ENCODE data around the gene DRD4.
A peak's percentile ranks its signal among the peaks of the same experiment; 100 is the strongest.

Gene DRD4

DNA sequence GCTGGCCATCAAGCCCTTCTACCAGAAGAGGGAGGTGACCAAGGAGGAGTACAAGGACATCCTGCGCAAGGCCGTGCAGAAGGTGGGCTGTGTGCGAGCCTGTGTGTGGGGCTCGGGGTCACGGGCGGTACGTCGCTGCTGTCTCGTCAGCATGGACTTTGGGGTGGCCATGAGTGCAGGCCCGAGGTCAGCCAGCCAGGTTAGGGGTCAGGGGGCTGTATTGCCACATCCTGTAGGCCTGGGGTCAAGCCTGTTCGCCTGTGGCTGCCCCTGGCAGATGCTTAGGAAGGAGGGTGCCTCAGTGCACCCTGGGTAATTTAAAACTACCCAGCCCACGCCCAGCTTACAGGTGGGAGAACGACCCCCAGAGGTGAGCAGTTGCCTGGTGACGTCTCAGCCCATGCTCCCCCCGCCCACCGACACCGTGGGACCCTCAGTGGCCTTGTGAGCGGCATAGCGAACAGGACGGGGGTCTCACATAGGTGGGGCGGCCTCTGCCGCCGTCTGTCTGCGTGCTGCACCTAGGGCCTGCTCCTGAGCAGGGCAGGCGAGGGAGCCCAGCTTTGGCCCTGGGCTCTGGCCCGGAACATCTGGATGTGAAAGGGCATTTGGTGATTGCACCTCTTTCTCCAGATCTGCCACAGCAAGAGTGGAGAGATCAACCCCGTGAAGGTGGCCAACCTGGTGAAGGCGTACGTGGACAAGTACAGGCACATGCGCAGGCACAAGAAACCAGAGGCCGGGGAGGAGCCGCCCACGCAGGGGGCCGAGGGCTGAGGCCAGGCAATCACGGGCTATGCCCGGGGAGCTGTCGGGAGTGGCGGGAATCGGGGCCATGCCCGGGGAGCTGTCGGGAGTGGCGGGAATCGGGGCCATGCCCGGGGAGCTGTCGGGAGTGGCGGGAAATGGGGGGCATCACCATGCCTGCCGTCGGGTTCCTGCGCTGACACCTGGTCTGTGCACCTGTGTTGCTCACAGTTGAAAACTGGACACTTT lies 25.8 kb upstream of the DRD4 start:
- no peak for DNase-seq

DNA sequence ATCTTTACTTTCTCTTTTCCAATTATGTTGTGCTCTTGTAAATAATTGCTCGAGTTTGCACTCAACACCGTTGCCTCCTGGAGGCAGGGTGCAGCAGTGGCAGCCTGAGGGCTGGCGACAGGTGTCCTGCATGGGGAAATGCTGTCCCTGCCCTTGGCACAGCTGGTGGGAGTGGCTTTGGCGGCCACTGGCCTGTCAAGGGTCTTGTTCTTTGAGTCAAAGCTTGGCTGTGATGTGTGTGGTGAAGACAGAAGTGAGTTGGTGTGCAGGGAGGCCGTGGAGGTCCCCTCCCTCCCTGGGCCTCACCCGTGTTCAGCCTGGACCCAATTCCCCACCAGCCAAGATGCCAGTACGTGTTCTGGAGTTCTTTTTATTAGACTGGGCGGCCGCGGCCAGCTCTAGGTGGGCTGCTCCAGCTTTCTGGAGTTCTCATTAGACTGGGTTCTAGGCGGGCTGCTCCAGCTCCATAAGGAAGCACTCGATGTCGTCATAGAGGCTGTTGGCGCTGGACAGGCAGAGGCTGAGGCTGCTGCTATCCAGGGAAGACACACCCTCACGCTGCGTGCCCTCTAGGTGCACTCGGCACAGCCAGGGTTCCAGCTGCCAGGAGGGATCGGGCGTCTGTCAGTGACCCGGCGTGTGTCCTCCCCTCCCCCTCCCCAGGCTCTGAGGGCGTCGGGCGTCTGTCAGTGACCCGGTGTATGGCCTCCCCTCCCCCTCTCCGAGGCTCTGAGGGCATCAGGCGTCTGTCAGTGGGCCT lies 24.7 kb upstream of the DRD4 start:
- no peak for DNase-seq

DNA sequence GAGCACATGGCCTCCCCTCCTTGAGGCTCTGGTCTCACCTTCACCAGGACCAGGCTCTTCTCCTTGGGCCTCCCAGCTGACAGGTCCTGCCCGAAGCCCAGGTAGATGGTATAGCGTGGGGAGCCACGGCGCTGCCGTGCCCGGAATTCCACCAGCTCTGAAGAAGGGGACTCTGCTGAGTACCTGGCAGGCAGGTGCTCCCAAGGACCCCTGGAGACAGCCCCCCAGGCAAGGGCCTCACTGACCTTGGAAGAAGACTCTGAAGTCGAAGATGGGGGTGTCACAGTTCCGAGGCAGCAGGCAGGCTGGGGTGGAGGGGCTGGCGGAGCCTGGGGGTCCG lies 24.1 kb upstream of the DRD4 start:
- DNase-seq: no peak

DNA sequence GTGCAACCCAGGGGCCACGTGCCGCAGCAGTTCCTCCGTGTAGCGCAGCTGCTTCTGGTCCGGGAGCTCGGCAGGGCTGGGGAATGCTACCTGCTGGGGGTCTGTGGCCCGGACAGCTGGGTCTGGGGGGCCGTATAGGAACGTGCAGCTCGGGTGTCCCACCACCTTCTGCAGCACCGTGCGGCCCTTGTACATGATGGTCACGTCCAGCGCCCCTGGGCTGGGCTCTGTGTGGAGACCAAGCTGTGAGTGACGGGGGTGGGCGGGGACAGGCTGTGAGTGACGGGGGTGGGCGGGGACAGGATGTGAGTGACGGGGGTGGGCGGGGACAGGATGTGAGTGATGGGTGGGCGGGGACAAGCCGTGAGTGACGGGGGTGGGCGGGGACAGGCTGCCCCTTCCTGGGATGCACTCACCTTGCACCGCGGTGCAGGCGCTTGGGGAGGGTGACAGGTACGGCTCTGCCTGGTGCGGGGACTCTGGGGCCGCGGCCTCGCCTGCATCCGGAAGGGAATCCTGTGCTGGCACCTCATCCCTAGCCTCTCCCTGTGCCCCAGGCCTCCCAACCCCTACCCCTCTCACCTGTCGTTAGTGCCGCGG lies 23.6 kb upstream of the DRD4 start:
- peak; percentile 52 for DNase-seq

DNA sequence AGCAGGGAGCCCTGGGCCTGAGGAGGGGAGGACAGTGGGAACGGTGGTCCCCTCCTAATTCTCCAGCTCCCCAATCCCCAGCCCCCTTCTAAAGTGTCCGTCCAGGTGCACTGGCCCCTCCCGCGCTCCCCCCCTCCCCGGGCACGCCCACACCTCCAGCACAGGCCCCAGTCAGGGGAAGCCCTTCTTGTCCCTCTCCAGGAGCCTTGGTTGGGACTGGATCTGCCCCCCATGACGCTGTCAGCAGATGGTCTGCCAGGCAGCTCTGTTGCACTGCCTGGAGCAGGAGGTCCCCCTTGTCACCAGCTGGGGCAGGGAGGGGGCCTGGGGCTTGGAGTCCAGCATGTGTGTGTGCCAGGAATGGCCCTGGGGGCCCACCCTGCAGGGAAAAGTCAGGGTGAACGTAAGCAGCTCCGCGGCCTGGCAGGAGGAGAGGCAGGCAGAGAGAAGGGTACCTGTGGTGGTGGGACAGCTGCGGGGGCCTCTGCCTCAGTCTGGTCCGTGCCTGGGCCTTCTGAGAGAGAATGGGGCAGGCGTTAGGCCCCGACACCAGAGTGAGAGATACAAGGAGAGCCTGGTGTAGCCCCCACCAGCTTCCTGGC lies 22.9 kb upstream of the DRD4 start:
- no peak for DNase-seq

DNA sequence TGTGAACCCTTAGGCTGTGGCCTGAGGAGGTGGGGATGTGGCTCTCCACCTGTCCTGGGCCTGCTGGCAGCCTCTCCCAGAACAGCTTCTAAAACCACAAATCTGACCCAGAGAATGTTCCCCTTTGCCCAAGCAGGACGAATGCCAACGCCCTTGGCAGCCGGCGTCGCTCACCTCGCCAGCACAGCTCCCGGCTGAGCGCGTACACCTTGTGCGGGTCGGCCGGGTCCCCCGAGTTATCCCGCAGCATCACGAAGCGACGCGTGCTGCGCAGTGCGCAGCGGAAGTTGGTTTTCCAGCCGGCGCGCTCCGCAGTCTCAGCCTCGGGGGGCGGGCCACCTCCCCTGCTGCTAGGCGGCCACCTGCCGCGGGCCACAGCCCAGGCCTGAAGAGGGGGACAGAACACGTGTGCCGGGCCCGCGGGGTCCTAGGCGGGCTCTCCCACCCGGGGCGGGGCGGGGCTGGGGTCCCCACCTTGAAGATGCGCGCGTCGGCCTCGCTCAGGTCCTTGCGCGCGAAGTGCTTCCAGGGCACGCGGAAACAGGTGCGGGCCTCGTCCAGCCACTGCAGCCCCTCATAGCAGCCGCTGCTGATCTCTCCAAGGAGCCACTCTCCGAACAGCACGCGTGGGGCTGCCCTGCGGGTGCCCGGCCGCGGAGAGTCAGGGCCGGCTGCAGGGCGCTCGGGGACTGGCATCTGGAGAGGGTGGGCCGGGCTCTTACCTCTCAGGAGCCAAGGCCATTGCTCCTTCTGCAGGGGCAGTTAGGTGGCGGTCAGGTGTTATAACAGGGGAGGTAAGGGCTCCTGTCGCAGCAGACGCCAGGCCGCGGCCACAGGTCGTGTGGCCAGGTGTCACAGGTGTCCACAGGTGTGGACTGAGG lies 22.2 kb upstream of the DRD4 start:
- no peak for DNase-seq

DNA sequence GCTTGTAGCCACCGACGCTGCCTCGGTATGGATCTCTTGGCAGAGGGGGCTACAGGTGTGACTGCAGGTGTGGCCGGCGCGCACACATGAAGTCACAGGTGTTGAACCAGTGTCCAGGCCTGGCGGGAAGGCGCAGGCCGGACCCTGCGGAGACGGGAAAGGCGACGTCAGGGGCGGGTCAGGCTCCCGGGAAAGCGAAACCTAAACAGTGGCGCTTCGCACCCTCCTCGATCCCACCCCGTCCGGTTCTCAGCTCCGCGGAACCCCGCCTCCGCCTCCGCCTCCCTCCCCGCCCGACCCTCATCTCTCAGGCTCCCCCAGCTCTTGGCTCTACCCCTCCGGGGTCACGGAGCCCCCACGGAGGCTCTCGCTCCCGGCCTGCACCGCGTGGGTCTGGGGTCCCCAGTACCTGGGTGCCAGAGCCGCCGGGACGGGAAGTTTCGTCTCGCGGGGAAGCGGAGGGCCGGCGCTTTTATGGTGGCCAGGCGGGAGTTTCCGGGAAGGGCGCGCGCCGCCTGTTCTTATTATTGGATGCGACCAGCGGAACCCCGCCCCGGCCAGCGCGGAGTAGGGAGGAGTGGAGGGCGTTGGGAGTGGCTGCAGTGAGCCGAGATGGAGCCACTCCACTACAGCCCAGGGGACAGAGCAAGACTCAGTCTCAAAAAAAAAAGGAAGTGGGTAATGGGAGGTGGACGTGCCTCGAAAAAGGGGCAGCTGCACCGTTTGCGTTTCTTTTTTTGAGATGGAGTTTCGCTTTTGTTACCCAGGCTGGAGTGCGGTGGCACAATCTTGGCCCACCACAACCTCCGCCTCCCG lies 21.4 kb upstream of the DRD4 start, which contains the start of gene IRF7:
Gene IRF7, minus strand, starts transcription at position 447 of the 816 bp plus-strand sequence. CDS start 586 bp downstream, outside the sequence.
- peak; percentile 83 for DNase-seq

DNA sequence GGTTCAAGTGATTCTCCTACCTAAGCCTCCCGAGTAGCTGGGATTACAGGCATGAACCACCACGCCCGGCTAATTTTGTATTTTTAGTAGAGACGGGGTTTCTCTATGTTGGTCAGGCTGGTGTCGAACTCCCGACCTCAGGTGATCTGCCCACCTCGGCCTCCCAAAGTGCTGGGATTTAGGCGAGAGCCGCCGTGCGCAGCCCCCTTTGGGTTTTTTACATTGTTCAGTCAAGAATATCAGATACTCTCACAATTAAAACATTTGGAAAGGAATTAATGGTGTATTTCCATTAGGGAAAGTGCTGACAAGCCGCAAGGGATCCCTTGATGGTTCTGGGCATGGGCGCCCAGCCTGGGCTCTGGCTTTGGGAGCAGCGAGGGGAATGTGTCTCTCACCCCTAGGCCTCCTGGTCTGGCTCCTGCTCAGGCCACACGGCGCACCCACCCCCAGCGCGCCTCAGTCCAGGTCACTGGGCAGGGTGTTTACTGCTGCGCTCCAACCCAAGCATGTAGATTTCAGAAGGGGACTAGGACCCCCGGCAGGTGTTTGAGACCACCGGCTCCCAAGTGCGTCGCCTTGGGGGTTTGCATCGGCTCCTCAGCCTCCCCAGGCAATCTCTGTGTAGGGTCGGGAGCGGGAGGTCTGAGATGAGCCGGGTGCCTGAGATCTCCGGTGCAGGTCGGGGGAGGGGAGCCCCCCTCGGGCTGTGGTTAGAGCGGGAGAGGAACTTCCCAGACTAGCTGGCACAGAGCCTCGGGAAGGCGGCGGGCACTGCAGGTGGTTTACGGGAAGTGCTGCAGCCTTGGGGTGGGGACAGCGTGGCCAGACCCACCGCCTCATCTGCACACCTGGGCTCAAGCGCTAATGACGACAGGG lies 20.5 kb upstream of the DRD4 start:
- no peak for DNase-seq

DNA sequence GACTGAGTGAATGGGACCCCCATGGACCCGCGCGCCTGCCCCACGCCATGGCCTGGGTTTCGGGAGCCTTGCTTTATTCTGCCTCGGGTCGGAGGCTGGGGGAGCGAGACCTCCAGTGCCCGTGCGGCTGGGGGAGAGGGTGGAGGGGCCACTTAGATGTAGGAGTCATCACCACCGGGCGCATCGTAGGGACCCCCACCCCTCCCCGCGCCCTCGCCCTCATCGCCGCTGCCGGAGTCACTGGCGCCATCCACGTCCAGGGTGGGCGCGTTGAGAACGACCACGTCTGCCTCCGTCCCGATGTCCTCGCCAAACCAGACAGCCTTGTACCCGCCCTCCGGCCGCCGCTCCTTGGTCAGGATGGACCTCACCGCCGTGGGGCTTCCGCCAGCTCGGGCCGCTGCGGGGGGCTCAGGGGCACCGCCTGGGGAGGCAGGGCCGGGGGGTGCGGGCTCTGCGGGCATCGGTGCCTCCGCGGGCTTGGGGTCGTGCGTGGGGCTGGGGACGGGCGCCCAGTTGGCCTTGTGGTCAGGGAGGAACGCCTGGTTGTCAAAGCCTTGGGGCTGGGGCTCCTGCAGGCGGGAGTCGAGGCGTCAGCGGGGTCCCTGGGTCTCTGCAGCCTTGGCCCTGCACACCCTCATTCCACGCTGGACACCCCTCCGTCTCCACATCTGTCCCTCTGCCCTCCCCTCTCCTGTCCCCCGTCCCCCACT lies 19.7 kb upstream of the DRD4 start:
- DNase-seq: no peak

DNA sequence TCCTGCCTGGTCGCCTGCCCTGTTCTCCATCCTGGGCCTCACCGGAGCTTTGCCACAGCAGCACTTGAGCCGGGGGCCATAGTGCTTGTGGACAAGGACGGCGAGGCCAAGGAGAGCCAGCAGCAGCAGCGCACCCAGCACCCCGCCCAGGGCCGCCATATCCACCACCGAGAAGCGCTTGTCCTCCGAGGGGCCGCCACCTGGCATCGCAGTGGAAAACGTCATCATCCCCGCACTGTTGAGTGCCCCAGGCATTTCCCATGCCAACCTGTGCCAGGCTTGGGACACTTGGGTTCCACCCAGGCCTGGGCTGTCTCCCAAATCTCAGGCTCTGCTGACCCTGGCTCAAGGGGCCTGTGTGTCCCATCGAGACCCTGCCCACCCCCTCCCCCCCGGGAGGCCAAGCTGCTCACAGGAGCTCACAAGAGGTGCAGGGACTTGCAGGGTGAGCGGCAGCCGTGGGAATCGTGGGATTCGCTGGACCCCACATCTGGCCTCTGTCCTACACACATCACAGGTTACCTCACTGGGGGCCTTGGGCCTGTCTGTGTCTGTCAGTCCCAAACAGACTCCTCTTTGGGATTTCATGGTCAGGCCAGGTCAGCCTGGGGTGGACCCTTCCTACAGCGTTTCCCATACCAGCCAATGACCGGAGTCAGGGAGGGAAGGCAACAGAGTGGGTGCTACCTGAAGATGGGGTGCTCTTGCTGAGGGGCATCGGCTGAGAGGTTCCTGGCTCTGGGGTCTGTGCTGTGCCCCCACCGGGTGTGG lies 19.0 kb upstream of the DRD4 start:
- no peak for DNase-seq

DNA sequence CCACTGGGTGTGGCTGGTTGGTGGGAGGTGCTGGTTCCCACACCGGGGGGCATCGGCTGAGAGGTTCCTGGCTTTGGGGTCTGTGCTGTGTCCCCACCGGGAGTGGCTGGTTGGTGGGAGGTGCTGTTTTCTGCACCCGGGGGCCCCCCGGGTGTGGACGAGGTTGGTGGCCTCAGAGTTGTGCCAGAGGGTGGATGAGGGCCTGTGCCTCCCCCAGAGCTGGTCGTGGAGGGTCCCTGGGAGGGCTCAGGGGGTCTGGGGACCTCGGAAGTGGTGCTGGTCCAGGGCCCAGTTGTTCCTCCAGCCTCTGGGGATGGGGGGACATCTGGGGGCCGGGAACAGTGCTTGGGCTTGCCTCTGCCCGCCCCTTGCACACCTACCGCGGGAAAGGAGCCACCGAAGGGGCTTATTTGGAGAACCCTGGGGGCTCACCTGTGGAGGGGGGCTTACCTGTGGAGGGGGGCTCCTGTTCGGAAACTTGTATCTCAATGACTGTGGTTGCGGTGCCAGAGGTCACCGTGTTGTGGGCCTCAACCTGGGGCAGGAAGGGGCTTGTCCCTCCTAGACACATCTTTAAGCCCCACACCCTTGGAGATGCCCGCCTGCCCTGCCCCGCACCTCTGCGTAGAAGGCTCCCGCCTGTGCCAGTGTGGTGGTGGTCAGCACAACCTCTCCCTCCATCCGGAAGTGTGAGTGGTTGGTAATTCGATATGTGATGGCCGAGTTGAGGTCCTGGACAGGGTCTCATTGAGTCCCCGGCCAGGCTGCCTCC lies 18.0 kb upstream of the DRD4 start:
- DNase-seq: no peak

DNA sequence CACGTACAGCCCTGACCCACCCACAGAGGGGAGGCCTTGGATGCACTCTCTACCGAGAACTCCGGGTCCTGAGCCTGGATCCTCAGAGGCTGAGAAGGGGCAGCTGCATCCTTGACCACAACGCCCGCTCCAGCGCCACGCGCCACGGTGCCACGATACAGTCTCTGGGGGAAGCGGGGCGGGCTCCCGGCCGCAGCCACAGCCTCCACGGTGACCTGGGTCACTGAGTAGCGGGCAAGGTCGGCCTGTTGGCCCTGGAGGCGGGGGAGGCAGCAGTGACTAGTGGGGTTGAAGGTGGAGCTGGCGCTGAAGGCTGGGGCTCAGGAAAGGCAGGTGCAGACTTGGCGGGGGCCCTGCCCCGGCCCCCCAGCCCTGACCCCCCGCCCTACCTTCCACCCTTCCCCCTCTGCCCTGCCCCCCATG lies 17.4 kb upstream of the DRD4 start:
- no peak for DNase-seq

DNA sequence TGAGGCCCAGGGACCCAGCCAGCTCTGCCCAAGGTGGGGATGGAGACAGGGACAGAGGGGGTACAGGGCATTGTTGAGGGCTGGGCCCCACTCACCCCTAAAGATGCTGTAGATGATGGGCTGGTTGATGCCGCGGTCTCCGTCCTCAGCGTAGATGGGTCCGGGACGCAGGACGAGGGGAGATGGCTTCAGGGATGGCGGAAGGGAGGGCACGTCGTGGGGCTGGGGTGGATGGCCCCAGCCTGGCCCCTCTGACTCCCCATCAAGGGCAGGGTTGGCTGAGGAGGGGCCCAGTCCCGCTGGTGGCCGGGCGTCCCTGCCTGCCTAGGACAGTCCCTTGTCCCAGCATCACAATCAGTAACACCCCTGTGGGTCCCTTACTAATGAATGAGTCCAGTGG lies 16.9 kb upstream of the DRD4 start:
- no peak for DNase-seq

DNA sequence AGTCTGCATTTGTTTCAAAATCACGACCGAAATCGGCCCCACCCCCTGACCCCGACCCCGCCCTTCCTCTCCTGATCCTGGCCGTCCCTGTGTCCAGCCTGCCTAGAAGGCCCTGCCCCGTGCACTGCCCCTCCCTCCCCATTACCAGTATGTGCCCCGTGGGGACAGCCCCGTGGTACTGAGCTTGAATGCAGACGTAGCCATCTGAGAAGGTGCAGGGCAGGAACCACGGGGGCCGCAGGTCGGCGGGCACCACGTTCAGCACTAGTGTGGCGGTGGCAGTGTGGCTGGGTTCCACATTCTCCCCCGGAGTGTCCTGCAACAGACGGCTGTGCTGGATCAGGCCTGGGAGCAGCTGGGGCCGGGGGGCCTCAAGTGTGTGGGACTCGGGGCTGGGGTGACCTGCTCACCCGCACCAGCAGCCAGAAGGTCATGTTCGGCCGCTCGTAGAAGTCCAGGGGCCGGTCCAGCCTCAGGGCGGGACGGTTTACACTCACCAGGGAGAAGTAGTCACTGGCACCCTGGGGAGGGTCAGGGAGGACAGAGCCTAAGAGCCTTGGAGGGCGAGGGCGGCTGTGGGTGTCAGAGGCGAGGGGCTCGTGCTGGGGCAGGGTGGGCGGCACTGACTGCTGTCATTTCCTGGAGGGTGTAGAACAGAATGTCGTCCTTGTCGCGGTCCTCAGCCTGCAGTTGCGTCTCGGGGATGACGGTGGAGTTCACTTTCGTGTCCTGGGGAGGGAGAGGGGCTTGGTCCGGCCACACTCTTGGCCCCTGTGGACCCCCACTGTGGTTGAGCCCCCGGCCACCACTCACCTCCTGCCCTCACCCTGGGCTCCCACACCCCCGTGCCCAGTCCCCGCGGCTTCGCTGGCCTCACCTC lies 15.9 kb upstream of the DRD4 start:
- DNase-seq: no peak

DNA sequence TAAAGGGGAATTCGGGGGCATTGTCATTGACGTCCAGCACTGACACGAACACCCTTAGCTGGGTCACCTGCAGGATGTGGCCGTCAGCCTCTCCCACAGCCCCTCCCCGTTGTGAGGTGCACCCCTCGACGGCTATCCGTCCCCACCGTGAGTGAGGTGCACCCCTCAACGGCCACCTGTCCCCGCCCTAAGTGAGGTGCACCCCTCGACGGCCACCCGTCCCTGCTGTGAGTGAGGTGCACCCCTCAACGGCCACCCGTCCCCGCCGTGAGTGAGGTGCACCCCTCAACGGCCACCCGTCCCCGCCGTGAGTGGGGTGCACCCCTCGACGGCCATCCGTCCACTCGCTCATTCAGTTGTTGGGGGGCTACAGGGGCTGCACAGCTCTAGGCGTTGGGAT lies 15.2 kb upstream of the DRD4 start:
- DNase-seq: no peak

DNA sequence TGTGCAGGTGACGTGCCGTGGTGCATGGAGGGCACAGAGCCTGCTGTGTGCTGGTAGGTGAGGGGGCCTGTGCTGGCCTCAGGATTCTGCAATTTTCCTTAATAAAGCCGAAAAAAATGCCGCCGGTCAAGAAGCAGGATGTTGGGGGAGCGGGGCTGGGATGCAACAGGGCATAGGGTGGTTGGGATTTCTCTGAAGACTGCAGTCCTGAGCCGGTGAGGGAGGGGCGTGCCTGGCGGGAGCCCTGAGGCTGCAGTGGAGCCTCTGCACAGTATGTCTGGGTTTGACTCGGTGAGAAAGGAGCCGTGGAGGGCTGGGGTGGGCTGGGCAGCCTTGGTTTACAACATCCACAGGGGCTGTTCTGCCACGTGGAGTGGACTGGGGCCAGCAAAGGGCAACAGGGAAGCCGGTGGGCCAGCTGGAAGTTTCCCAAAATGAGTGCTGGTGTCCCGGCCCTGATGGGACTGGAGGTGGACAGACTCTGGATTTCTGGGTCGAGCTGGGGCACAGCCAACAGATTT lies 13.7 kb upstream of the DRD4 start:
- no peak for DNase-seq
